Ramos (cell line): ENCODE results near the gene NPL.

Experiments used
- in situ Hi-C: fragments of 300-500 bp; cut with MboI; formaldehyde crosslinking; loops from one replicate; pipeline ENCODE4 v1.14.3; 2022; ENCODE audit warnings: low sequenced_read_pairs; ENCODE audit not compliant: unreplicated experiment

NPL gene

DNA sequence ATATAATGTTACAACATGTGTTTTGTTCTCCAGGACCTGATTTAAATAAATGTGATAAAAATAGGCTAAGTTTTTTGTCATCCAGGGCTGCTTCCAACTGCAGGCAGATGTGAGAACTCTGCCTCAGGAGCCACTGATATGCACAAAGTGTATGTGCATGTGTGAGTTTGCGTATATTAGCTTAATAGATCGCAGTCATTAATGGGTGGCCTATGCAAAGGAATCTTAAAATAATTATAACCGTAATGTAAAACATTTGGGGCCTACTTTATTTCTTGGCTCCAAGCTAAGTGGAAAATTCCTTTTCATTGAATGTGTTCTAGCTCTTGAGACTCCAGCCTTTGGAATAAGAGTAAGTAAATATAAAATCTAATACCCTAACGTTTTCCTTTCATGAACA lies 66.3 kb downstream of the NPL start:
- in situ Hi-C loops: no loop called here

GRCh38 chr1:182857212-182857611 lies 67.6 kb downstream of the NPL start:
- in situ Hi-C loops: no loop called here

- in situ Hi-C loops: no loop called here
Measured at GRCh38 chr1:182860658-182861057, 71.1 kb downstream of the NPL start.

GRCh38 chr1:182861994-182862393 lies 72.4 kb downstream of the NPL start:
- in situ Hi-C loops: no loop called here

DNA sequence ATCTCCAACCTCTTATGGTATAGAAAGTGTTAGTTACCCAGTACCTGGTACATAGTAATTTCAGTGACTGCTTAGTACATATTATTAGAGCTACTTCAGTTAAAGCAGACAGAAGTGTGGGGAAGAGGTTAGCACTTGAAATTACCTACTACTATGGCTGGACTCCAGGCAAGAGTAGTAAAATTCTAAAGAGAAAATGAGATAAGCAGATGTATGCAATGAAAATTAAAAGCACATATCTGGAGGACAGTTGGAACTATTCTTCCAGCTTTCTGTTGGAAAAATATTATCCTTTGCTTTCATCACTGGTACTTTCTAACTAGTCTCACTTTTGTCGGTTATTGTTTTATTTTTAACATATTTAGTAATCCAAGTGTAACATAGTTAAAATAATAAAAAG lies 73.3 kb downstream of the NPL start:
- in situ Hi-C loops: no loop called here

GRCh38 chr1:182863940-182864339 lies 74.4 kb downstream of the NPL start:
- in situ Hi-C loops: no loop called here

- in situ Hi-C loops: no loop called here
Measured at GRCh38 chr1:182867861-182868260, 78.3 kb downstream of the NPL start.

DNA sequence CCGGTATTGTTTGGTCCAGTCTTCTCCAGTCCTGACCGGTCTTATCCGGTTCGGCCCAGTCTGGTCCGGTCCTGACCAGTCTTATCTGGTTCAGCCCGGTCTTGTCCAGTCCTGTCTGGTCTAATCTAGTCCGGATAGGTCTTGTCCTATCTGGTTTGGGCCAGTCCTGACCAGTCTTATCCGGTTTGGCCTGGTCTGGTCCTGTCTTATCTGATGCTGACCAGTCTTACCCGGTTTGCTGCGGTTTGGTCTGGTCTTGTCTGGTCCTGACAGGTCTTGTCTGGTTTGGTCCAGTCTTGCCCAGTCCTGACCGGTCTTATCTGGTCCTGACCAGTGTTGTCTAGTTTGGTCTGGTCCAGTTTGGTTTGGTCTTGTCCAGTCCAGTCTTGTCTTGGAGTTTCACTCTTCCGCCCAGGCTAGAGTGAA lies 79.7 kb downstream of the NPL start:
- in situ Hi-C loops: no loop called here

GRCh38 chr1:182872881-182873280 lies 83.3 kb downstream of the NPL start:
- in situ Hi-C loops: no loop called here

- in situ Hi-C loops: no loop called here
Measured at GRCh38 chr1:182875889-182876288, 86.3 kb downstream of the NPL start.

DNA sequence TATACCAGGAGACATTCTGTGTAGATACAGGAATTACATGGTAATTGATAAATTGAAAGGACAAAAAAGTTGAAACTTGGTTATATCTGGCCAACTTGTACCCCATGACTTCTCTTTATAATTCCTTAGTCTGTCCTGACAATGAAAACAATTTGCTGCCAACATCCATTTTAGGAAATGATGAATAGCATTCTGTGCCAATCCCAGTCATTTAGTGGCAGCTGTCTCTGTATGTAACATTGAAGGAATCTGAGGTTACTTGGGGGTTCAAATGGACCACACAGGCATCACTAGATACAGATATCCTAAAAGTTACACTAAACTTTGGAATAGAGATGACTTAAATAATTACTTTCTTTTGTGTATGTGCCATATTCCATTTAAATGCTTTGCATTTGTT lies 87.8 kb downstream of the NPL start:
- in situ Hi-C loops: no loop called here

GRCh38 chr1:182877842-182878241 lies 88.3 kb downstream of the NPL start:
- in situ Hi-C loops: no loop called here
